ENCODE results near the gene SH3PXD2A.
A peak's percentile ranks its signal among the peaks of the same experiment; 100 is the strongest.

The SH3PXD2A gene

DNA sequence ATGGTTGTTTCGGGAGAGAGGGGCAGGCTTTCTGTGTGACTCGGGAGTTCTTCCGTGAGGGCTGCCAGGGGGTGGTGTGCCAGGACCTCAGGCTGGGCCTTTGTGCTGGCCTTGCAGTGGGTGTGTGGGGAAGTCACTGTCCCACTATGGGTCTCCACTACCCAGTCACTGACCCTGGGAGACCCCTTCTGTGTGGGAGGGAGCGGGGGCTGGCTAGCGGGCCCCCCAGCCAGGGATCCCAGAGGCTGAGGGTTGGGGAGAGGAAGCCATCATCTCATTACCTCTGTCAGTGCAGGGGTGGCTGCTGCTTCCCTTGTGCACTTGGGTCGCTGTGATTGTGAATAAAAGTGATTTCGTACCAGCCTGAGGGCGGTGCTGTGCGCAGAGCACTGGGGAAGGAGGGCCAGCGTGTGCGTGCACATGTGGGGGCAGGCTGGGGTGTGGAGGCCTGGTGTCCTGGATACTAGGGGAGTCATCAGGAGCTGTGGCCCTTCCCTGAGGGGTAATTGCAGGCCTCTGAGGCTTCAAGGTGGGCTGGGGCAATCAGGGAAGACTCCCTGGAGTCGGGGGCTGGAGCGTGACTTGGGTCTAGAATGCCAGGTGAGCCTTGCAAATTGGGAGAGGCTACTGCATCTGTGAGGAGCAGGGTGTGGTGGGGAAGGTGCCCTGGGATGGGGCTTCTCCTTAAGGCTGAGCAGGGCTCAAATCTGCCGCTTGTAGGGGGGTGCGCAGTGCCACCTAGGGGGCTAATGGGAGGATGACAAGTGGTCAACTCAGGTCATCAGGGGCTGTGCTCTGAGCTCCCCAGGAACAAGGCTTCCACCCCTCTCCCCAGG, 263.0 kb downstream of the SH3PXD2A start:
- DNase-seq = peak; percentile 32

DNA sequence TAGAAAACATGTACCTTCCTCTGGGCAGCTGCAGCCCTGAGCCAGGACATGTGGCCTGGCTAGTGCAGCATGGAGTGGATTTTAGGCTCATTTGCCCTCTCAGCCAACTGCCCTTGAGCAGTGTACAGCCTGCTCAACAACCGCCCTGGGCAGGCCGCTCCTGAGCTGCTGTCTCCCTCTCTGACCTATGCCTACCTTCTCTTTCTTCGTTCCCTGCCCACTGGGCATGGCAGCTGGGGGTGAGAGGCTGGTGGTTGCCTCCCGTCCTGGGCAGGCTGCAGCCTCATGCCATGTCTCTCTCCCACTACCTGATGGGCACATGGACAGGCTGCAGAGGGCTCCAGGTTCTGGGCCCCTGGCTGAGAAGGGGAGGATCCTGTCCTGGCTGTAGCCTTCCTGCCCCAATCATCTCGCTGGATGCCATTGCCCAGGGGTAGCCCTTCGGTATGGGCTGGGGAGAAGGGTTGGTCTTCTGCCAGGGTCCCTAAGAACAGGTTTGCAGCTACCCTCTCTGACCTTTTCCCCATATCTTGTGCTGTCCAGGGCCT, 264.6 kb downstream of the SH3PXD2A start:
- DNase-seq = no peak

DNA sequence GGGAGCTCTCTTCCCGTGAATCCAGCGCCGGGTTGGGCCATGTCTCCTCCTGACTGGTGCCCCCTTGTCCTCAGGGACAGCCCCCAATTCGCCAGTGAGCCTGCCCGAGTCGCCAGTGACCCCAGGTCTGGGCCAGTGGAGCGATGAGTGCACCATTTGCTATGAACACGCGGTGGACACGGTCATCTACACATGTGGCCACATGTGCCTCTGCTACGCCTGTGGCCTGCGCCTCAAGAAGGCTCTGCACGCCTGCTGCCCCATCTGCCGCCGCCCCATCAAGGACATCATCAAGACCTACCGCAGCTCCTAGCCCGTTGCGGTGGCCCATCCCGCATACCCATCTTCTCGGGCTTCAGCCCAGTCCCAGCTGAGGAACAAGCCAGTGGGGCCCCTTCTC, 265.3 kb downstream of the SH3PXD2A start:
- DNase-seq = no peak

DNA sequence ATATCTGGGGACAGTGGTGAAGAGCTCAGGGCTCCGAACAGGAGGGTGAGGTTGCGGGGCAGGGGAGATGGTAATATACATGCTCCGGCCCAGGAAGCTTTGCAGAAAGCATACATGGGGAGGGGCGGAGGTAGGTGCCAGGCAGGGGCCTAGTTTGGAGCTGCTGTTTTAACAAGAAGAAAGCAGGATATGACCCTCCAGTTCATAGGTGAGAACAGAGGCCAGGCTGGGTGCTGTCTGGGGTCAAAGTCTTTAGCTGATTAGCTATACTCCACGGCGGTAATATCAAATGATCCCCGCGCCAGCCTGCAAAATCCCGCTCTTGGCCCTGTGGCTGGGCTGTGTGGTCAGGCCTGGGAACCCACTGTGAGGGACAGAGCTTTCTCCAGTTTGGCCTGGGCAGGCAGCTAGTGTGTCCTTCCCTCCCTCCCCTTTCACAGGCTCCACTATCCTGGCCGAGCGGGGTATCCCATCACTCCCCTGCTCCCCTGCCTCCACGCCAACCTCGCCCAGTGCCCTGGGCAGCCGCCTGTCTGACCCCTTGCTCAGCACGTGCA, 266.2 kb downstream of the SH3PXD2A start:
- DNase-seq = no peak

DNA sequence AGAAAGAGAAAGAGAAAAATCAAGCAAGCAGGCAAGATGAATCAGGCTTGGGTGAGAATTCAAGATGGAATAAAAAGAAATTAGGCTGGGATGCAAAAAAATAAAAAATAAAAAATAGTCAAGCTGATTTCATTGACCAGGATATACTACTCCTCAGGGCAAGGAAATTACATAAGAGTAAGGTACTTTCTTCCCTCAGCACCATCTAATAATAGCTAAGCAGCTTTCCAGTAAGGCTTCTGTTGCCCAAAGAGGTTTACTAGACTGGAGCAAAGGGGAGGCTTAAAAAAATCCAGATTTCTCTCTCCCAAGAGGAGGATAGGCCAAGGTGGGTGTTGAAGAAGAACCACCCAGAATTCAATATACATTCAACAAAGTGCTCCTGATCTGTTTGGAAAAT, 268.3 kb downstream of the SH3PXD2A start:
- no peak for DNase-seq

DNA sequence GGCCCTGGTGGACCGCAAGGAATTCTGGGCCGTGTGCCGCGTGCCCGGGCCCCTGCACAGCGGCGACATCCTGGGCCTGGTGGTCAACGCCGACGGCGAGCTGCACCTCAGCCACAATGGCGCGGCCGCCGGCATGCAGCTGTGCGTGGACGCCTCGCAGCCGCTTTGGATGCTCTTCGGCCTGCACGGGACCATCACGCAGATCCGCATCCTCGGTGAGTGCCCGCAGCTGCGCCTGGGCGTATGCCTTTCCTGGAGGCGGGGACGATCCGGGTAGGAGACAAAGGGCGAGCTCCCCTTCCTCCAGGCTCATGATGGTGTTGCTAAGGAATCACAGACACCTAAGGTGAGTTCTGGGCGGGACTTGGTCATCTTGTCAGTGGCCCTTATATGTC, 270.4 kb downstream of the SH3PXD2A start:
- no peak for DNase-seq

DNA sequence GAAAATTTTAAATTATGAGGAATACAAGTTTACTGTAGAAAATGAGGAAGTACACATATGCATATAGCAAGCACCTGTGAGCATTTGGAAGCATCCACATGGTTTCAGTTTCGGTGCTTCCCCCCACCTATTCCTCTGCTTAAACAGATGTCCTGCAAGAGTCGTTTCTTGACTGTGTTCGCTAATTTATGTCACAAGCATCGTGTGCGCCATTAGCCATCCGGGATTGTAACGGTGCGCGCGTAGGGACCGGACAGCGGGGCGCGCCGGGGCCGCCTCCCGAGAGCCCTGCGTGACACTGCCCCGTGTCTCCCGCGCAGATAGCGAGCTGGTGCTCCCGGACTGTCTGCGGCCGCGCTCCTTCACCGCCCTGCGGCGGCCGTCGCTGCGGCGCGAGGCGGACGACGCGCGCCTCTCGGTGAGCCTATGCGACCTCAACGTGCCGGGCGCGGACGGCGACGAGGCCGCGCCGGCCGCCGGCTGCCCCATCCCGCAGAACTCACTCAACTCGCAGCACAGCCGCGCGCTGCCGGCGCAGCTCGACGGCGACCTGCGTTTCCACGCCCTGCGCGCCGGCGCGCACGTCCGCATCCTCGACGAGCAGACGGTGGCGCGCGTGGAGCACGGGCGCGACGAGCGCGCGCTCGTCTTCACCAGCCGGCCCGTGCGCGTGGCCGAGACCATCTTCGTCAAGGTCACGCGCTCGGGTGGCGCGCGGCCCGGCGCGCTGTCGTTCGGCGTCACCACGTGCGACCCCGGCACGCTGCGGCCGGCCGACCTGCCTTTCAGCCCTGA, 271.0 kb downstream of the SH3PXD2A start:
- DNase-seq = peak; percentile 28

DNA sequence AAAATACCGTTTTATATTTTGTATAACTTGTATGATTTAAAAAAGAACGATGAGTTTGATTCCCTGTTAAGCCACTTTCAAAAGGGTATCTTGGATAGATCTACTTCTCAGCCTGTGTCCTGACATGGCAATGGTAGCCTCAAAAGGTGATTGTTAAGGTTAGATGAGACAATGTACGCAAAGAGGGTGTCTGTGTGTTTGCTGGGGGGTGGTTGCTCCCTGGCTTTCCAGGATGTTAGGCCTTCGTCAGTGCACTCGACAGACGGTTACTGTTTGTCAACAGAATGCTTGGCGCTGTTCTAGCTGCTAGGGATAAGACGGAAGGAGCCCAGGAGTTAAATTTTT, 271.5 kb downstream of the SH3PXD2A start:
- DNase-seq = no peak

DNA sequence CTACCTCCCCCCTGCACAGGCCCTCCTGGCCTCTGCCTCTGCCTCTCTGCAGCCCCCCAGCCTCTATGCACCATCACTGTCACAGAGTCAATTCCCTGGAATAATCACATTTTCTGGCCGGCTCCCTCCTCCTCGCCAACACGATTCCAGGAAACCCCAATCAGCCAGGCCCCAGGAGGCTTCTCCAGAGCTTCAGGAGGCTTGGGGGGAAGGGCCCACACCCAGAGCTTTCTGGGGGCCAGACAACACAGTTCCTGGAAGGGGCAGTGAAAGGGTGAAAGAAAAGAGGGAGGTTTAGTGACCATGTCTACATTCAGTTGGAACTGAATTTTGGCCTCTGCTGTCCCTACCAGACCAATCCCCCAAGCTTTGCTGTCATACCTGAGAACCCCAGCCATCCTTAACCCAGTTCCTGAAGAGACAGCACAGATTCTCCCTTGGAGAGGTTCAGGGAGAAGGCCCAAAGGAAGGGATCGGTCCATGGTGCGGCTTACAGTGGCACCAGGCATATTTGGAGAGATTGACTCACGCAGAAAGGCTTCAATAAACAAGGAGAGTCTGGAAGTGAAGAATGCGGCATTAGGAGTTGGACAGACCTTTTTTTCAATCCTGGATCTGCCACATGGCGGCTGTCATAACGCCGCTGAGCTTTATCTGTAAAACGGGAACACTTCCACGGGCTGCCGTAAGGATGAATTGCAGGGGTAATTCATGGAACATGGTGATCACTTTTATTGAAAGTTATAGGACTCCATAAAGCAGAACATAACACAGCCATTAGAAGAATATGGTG, 272.8 kb downstream of the SH3PXD2A start:
- no peak for DNase-seq

DNA sequence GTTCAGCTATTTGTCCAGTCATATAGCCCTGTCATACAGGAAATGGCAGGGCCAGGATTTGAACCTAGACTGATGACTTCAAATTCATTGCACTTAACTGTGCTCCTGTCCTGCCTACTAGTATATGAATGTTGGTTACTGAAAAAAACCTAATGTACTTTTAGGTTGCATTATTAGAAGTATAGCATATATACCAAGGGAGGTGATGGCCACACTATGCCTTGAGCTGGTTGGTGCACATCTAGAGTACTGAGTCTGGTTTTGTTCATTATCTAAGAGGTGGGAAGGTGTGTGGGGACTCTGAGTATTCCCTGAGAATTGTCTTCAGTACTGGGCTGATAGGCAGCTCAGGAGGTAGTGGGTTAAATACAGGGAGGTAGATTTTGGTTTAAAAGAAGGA, 273.9 kb downstream of the SH3PXD2A start:
- DNase-seq = no peak

DNA sequence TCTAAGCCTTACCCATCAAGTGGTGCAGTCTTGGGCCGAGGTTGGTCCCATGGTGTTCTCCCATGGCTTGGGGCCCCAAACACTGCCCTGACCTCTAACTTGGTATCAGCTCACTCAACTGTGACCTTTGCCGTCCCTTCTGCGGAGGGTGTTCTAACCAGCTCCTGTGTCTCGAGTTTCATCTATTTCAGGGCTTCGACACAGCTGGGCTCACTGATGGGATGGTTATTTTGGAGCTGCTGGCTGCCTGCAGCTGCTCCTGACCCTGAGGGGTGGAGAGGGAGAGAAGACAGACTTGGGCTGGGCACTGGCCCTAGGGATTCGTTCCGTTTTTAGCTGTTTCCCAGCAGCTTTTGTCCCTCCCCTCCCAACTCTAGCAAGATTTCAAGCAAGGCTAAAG, 274.9 kb downstream of the SH3PXD2A start:
- no peak for DNase-seq

DNA sequence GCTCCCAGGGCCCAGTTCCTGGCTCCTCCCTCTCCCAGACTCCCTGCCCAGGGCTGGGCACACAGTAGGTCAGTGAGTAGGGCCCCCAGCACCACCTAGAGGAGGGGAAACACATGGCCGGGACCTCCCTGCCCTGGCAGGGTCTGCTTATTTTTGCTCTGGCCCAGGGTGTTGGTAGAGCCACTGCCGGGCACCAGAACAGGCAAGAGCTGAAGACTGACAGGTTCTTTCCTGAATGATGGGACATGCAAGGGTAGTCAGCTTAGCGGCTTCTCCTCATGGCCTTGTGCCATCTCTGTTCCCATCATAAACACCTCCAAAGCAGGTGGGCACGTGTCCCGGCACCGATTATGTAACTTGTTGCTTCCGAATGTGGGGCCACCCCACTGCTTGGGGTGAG, 275.4 kb downstream of the SH3PXD2A start:
- DNase-seq = no peak

DNA sequence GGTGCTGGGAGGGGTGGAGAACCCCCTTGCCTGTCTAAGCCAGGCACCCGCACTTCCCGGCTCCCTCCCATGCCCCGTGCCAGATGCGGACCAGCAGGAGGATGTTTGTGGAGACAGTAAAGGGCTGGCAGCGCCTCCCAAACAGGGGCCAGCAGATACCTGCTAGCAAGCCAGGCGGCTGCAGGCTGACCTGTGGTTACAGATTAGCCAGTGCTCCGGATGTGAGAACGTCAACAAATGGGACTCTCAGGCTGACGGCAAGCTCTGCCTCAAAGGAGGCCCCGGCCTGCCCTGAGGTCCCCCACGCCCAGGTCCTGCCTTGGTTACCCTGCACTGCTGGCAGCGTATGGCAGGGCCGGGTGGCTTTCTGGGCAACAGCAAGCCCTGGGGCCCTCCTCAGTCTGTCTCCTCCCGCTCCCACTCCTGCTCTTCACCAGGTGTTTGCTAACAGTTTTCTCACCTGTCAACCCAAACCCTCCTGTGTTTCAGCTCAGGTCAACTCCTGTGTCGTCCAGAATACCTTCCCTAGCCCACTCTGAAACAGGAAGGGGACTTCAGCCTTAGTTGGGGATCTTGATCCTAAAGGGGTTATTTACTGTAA, 276.5 kb downstream of the SH3PXD2A start:
- DNase-seq = no peak

DNA sequence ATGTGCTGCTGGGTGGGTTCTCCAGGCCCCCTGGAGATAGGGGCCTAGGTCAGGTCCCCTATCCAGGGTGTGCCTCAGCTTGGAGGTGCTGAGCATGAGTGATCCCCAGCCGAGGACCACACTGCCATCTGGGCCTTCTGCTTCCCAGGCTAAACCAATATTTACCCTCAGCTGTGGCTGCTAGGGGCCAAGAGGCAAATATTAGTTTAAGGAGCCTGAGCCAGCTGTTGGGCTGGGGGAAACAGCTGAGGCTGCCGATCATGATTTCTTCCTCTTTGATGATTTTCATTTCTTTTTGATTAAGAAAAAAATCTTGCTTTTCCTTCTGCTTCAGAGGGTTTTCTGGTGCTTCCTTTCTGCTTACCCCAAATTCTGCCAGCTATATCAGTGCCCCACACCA, 278.5 kb downstream of the SH3PXD2A start:
- DNase-seq = no peak

DNA sequence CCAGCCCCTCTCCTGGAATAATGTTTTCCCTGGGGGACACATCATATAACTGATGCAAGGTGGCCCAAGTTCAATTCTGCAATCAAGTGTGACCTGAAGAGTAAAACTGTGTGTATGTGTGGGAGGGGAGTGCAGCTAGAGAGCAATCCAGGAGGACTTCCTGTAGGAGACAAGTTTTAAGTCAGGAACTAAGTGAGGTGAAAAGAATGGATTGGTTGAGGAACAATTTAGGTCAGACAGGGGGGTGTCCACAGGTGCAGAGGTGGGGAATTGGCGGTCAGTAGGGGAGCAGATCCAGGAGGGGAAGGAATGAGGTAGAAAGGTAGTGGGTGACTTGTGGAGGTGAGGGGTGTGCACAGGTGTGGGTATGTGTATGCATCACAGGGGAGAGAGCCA, 279.3 kb downstream of the SH3PXD2A start:
- no peak for DNase-seq

DNA sequence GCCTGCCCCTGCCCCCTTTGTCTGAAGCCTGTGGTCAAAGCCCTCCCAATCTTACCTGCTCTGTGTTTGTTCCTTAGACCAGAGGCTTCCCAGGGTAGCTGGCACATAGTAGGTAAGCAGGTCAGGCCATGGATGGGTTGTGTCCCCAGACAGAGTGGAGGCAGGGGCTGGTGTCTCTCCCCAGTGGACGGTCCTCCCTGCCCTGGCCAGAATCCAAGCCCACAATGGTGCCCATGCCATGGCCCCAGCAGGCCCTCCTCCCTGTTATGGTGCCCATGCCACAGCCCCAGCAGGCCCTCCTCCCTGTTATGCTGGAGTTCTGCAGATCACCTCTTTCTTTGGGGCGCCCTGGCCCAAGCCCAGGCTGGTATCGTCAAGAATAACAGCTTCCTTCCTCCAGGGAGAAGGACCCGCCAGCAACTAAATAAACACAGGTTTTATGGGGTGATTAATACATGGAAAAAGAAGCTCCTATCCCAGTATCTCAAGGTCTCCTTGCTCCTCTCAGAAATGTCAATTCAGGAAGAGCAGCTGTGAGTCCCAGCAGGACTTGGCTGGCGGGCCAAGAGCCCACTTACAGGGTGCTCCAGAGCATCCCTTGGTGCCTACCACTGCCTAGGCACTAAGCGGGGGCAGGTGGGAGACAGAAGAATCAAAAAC, 279.8 kb downstream of the SH3PXD2A start:
- no peak for DNase-seq

DNA sequence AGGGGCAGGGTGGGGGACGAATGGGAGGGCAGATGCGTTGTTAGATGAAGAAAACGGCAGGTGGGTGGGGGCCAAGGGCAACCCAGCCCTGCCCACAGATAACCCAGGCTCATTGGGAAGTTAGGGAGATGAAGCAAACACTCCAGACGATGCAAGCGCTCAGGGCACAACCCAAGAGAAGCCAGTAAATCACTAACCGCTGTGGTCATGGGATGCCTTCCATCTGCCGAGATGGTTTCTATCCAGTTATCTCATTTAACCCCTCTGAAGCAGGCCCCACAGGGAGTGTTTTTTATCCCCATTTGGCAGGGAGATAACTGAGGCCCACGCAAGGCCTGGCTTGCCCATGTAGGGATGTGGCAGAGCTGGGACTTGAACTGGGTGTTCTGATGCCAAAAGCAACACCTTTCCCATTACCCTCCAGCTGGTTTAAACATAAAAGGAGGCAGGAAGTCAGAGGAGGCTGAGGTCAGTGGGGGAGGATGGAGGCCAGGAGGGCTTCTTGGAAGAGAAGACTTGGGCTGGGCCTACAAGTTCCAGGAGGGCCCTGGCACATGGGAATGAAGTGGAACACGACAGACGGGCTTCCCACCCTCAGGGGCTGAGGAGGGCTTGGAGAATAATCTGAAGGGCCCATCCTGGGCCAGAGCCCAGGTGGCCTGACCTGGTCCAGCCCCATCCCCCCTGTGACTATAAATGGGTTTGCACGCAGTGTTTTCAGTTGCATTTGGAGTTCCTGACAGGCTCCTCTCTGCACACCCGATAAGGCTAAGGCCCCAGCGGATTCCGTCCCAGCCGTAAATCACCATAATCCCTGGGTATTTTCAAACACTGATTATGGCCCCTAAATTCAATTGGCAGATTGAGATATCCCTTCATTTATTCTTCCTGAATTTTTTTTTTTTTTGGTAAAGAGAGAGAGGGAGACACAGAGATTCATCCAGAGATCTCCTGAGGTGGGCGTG, 281.0 kb downstream of the SH3PXD2A start:
- DNase-seq = no peak

DNA sequence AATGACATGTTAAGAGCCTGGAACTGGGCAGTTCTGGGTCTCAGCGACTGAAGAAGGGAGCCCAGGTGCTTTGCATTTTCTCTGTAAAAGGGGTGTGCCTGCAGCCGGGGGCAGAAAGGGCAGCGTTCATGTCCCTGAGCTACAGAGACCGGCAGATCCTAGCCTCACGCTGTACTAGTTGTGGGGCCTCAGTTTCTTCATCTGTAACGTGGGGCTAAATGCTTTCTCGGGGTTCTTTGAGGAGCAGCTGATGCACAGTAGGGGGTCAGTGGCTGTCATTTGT, 282.2 kb downstream of the SH3PXD2A start:
- DNase-seq = no peak

DNA sequence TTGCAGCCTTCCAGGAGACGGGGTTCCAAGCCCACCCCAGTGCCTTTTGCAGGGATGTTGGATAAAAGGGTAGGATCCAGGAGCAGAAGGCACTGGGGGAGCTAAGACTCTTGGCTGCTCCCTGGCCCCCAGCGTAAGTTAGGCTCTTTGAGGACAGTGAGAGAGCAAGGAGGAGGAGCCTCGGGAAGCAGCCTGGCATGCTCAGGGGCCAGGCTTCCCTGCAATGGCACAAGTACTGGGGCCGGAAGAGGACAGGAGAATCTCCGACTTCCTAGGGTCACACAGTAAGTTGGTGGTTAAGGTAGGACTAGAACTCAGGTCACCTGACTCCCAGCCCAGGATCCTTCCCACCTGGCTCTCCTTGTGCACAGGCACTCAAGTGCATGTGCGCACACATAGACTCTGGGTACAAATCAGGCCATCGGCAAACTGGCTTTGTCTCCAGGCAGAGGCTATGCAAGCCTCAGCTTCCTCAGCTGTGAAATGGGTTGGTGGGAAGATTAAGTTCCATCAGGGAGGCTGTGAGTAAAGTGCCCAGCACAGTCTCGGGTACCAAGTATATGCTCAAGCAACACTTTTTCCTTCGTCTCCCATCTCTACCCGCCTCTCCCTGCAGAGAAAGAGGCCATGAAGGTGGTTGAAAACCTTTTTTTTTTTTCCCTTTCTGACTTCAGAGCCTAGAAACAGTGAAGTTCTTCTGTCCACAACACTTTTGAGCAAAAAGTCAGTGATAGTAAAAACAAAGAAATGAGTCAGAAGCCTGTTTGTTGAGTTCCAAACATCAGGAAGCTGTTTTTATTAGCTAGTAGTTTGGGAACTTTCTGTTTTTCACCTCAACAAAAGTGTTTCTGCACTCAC, 282.8 kb downstream of the SH3PXD2A start:
- DNase-seq = no peak

DNA sequence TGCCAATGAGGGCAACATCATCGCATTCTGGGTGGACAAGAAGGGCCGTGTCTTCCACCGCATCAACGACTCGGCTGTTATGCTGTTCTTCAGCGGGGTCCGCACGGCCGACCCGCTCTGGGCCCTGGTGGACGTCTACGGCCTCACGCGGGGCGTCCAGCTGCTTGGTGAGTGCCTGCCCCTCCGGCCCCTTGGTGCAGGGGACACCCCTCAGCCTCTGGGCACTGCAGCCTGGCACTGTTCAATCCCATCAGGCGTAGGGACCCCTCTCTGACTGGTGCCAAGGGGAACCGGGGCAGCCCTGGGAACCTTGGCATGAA, 283.8 kb downstream of the SH3PXD2A start:
- no peak for DNase-seq
